ENCODE measurements around the gene ROR1.
"Not testable (repeated sequence)": the region's sequence is repeated elsewhere in the genome, so short reads cannot be mapped to it uniquely, and the experiment has no call there.

ROR1 gene

DNA sequence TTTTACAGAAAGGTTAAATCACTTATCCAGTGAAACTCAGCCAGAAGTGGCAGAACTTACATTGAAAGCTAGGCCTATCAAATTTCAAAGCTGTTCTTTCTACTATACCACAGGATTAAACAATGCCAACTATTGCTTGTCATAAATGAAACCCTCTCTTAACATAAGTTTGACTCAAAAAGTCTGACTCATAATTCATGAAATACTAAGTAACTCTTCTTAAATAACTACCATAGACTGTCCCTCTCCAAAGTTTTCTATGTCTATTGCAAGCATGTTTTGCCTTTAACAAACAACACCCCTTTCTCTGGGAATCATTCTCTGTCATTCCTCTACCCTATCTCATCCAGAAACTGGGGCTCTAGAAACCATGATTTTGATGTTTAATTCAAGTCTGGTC lies 320.1 kb downstream of the ROR1 start:
- H3K4me3 ChIP-seq (ENCODE audit: low read length), result no peak overlapping the region
- no peak for TF ChIP-seq CTCF (conservative IDR thresholded peaks at IDR 0.05; ENCODE audit: low read depth, low read length)
- no peak for DNase-seq (ENCODE audit: low read depth)

DNA sequence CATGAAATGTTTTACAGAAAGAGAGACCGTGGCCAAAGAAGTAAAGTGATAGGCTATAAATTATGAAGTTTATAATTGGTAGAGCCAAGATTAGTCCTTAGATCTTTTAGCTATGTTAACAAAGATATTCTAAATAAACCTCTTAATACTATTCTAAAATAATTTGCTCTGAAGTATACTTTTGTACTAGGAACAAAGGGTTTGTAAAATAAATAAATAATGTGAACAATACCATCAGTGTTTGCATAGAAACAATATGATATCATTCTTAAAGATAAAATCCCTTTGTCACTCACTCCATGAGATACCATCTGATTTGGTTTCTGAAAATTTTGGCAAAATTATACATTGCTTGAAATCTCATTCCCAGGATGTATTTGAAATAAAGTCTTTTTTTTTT lies 322.0 kb downstream of the ROR1 start:
- no peak for TF ChIP-seq CTCF (conservative IDR thresholded peaks at IDR 0.05; ENCODE audit: low read depth, low read length)
- no peak for DNase-seq (ENCODE audit: low read depth)
- no peak overlapping the region for H3K4me3 ChIP-seq (ENCODE audit: low read length)

GRCh38 chr1:64097859-64098258 lies 324.0 kb downstream of the ROR1 start:
- no peak for DNase-seq (ENCODE audit: low read depth)
- H3K4me3 ChIP-seq (ENCODE audit: low read length), result no peak overlapping the region
- no peak for TF ChIP-seq CTCF (conservative IDR thresholded peaks at IDR 0.05; ENCODE audit: low read depth, low read length)

- H3K4me3 ChIP-seq (ENCODE audit: low read length), result no peak overlapping the region
- TF ChIP-seq CTCF (conservative IDR thresholded peaks at IDR 0.05; ENCODE audit: low read depth, low read length), result no peak
- no peak for DNase-seq (ENCODE audit: low read depth)
Observed at GRCh38 chr1:64098436-64098835, 324.6 kb downstream of the ROR1 start.

- H3K4me3 ChIP-seq (ENCODE audit: low read length), result no peak overlapping the region
- no peak for DNase-seq (ENCODE audit: low read depth)
- no peak for TF ChIP-seq CTCF (conservative IDR thresholded peaks at IDR 0.05; ENCODE audit: low read depth, low read length)
Observed at GRCh38 chr1:64098846-64099582, 325.2 kb downstream of the ROR1 start.

- H3K4me3 ChIP-seq (ENCODE audit: low read length), result no peak overlapping the region
- DNase-seq (ENCODE audit: low read depth), result no peak
- TF ChIP-seq CTCF (conservative IDR thresholded peaks at IDR 0.05; ENCODE audit: low read depth, low read length), result no peak
Observed at GRCh38 chr1:64100791-64101190, 327.0 kb downstream of the ROR1 start.

DNA sequence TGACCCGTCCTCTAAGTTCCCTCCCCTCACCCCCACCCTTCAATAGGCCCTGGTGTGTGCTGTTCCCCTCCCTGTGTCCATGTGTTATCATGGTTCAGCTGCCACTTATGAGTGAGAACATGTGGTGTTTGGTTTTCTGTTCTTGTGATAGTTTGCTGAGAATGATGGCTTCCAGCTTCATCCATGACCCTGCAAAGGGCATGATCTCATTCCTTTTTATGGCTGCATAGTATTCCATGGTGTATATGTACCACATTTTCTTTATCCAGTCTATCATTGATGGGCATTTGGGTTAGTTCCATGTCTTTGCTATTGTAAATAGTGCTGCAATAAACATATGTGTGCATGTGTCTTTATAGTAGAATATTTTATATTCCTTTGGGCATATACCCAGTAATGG lies 330.8 kb downstream of the ROR1 start:
- not testable (repeated sequence) for DNase-seq (ENCODE audit: low read depth); H3K4me3 ChIP-seq (ENCODE audit: low read length)
